SHP77 (cell line): ENCODE results near the gene EYA4.
A peak's percentile ranks its signal among the peaks of the same experiment; 100 is the strongest.

ENCODE experiments used
- DNase-seq, 2 experiments: peaks; one replicate each; lab custom pipeline; 2025; lab: John Stamatoyannopoulos, UW

Gene EYA4

GRCh38 chr6:133289733-133290306 lies 48.7 kb downstream of the EYA4 start:
- DNase-seq: no peak

GRCh38 chr6:133290930-133291329 lies 49.8 kb downstream of the EYA4 start:
- no peak for DNase-seq

GRCh38 chr6:133291671-133292070 lies 50.5 kb downstream of the EYA4 start:
- DNase-seq: no peak

- DNase-seq: no peak
These were observed 56.5 kb downstream of the EYA4 start for GRCh38 chr6:133297657-133298056.

- no peak for DNase-seq
These were observed 57.2 kb downstream of the EYA4 start for GRCh38 chr6:133298335-133298734.

- no peak for DNase-seq
These were observed 57.6 kb downstream of the EYA4 start for GRCh38 chr6:133298801-133299200.

- no peak for DNase-seq
These were observed 59.7 kb downstream of the EYA4 start for GRCh38 chr6:133300896-133301295.

- no peak for DNase-seq
These were observed 60.7 kb downstream of the EYA4 start for GRCh38 chr6:133301835-133302234.

- no peak for DNase-seq
These were observed 65.8 kb downstream of the EYA4 start for GRCh38 chr6:133306931-133307330.

- no peak for DNase-seq
These were observed 68.4 kb downstream of the EYA4 start for GRCh38 chr6:133309579-133309978.

GRCh38 chr6:133312006-133312405 lies 70.8 kb downstream of the EYA4 start:
- no peak for DNase-seq

GRCh38 chr6:133313068-133313467 lies 71.9 kb downstream of the EYA4 start:
- DNase-seq: no peak

- DNase-seq: no peak
These were observed 73.8 kb downstream of the EYA4 start for GRCh38 chr6:133314947-133315346.

- no peak for DNase-seq
These were observed 74.7 kb downstream of the EYA4 start for GRCh38 chr6:133315811-133316210.

- DNase-seq: no peak
These were observed 76.5 kb downstream of the EYA4 start for GRCh38 chr6:133317704-133318103.

GRCh38 chr6:133326584-133326983 lies 85.4 kb downstream of the EYA4 start:
- DNase-seq: peak; percentile 15 to 36

- no peak for DNase-seq
These were observed 92.7 kb downstream of the EYA4 start for GRCh38 chr6:133333852-133334251.

GRCh38 chr6:133337308-133337707 lies 96.2 kb downstream of the EYA4 start:
- DNase-seq: no peak

GRCh38 chr6:133339543-133340384 lies 98.6 kb downstream of the EYA4 start:
- DNase-seq: no peak

- DNase-seq: no peak
These were observed 99.4 kb downstream of the EYA4 start for GRCh38 chr6:133340557-133340956.

- DNase-seq: no peak
These were observed 100.5 kb downstream of the EYA4 start for GRCh38 chr6:133341607-133342158.

- no peak for DNase-seq
These were observed 102.1 kb downstream of the EYA4 start for GRCh38 chr6:133343220-133343619.

GRCh38 chr6:133348846-133349245 lies 107.7 kb downstream of the EYA4 start:
- DNase-seq: no peak
